Lower leg skin (tissue), 4 donors: ENCODE measurements around the gene CYFIP2. TPM values are rescaled to one million over a fixed set of nuclear protein-coding genes. Genes with fewer than 3 reads are reported as not detected.

ENCODE experiments used
- DNase-seq, 2 donors: peaks; one replicate each; pipeline ENCODE4 v3.0.0-alpha.2; 2019; ENCODE audit warnings: low spot score in 2 of 2
- H3K4me3 ChIP-seq: fragments of 200-600 bp; sonication (generic); 2 replicates; pipeline ENCODE4 v1.5.1; 2017; ENCODE audit warnings: mild to moderate bottlenecking, low read depth; ENCODE audit not compliant: poor library complexity, severe bottlenecking
- CTCF ChIP-seq, 3 donors: fragments of 450-650 bp; IDR thresholded peaks; one replicate each; pipeline ENCODE4 v1.5.1; 2016; ENCODE audit warnings: antibody characterized with exemption in 3 of 3, mild to moderate bottlenecking in 3 of 3, moderate library complexity in 2 of 3
- POLR2A ChIP-seq, 2 donors: fragments of 450-650 bp; IDR thresholded peaks; one replicate each; pipeline ENCODE4 v1.6.1; 2016 to 2017; ENCODE audit warnings: antibody characterized with exemption in 2 of 2, mild to moderate bottlenecking in 1 of 2, moderate library complexity in 1 of 2
- WGBS, 2 donors: methylation state at CpG; one replicate each; pipeline ENCODE4 v1.1.5; 2018; 5-methylcytosine and 5-hydroxymethylcytosine counted together
- intact Hi-C: fragments of 100-400 bp; cut with DNase I; formaldehyde crosslinking; loops from one replicate; pipeline ENCODE4 v1.15.0; 2023; ENCODE audit warnings: low total_unique reads
- total RNA-seq, 4 donors: library from RNA; depleted of rRNA; stranded (reverse); fragments of >200 nt; gene quantifications; one replicate each; pipeline ENCODE4 v1.1.0, GENCODE V29; 2016

Gene CYFIP2
- total RNA-seq, 4 donors from 2014 or later = 3.2 to 16.2 (median 7.0) TPM

DNA sequence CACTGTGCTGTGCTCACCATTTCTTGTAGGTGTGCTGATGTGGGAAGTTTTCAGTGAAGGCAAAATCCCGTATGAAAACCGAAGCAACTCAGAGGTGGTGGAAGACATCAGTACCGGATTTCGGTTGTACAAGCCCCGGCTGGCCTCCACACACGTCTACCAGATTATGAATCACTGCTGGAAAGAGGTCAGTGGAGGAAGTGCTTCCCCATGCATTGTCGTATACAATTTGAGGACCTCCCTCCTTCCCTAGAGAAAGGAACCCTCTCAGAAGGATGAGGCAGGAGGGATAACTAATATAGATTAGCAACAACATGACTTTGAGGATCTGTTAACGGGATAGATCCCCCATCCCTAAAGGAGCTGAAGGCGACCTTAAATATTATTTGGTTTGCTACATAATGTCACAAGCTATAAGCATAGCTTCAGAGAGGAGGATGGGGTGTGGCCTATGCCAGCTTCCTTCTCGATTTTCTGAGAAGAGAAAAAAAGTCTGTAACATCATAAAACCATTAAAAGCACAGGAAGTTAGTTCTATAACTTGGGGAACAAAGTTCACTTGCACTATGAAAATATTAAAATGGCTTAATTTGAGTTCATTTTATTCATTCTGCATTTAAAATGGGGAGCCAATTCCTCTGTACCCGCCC lies 17.0 kb upstream of the CYFIP2 start:
- no peak overlapping the region for H3K4me3 ChIP-seq
- DNase-seq = no peak
- intact Hi-C loops = no loop called here
- no peak for TF ChIP-seq POLR2A (IDR thresholded peaks at IDR 0.05)
- no peak for TF ChIP-seq CTCF (IDR thresholded peaks at IDR 0.05)
- WGBS, 2 donors = 70 to 80% methylated on average over 11 of the region's 11 CpGs

DNA sequence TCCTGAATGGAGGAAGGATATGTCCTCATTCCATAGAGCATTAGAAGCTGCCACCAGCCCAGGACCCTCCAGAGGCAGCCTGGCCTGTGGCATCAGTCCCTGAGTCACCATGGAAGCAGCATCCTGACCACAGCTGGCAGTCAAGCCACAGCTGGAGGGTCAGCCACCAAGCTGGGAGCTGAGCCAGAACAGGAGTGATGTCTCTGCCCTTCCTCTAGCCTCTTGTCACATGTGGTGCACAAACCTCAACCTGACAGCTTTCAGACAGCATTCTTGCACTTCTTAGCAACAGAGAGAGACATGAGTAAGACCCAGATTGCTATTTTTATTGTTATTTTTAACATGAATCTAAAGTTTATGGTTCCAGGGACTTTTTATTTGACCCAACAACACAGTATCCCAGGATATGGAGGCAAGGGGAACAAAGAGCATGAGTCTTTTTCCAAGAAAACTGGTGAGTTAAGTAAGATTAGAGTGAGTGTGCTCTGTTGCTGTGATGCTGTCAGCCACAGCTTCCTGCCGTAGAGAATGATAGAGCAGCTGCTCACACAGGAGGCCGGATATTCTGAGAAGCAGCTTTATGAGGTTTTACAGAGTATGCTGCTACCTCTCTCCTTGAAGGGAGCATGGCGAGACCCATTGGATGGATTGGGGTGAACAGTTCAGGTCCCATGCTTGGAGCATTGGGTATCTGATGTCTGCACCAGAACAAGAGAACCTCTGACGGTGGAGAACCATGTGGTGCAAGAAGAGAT lies 13.0 kb upstream of the CYFIP2 start:
- TF ChIP-seq CTCF (IDR thresholded peaks at IDR 0.05) = no peak
- no peak for TF ChIP-seq POLR2A (IDR thresholded peaks at IDR 0.05)
- no peak for DNase-seq
- H3K4me3 ChIP-seq = no peak overlapping the region
- WGBS, 2 donors = 68 to 71% methylated on average over 4 of the region's 4 CpGs
- intact Hi-C loops = no loop called here

GRCh38 chr5:157253547-157253946 lies 12.4 kb upstream of the CYFIP2 start:
- no peak for DNase-seq
- intact Hi-C loops = no loop called here
- 5 to 6% methylated on average over 2 of the region's 2 CpGs for WGBS, 2 donors
- TF ChIP-seq POLR2A (IDR thresholded peaks at IDR 0.05) (no peak), CTCF (IDR thresholded peaks at IDR 0.05) (no peak)
- no peak overlapping the region for H3K4me3 ChIP-seq

DNA sequence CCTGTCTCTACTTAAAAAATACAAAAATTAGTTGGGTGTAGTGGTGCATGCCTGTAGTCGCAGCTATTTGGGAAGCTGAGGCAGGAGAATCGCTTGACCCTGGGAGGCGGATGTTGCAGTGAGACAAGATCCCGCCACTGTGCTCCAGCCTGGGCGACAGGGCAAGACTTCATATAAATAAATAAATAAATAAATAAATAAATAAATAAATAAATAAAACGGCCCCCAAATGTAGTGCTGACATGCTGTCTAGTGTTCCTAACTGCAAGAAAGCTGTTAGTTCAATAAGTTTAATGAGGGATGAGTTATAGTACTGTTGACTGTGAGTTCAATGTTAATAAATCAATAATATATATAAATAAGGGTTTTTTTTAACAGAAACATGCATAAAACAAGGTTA lies 7.5 kb upstream of the CYFIP2 start:
- intact Hi-C loops = no loop called here
- no peak for DNase-seq
- WGBS, 2 donors = 91 to 93% methylated on average over 6 of the region's 6 CpGs
- no peak overlapping the region for H3K4me3 ChIP-seq
- TF ChIP-seq CTCF (IDR thresholded peaks at IDR 0.05) (no peak), POLR2A (IDR thresholded peaks at IDR 0.05) (no peak)

DNA sequence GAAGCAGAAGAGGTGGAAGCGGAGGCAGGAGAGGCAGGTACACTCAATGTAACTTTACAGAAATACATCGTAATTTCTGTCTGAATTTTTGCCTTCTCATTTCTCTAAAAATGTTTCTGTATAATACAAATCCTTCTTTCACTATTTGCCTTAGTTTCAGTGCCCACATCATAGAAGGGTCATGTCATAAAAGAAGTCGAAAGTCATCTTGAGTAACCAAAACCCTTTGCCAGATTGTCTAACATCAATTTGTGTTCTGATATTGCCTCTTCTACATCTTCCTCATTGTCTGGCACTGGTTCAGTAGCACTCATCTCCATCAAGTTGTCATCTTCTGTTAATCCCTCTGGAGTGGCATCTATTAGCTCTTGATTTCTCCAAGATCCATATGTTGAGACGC lies 6.2 kb upstream of the CYFIP2 start:
- TF ChIP-seq CTCF (IDR thresholded peaks at IDR 0.05) (no peak), POLR2A (IDR thresholded peaks at IDR 0.05) (no peak)
- intact Hi-C loops = no loop called here
- DNase-seq = no peak
- H3K4me3 ChIP-seq = no peak overlapping the region
- WGBS, 2 donors = 72 to 73% methylated on average over 4 of the region's 4 CpGs
